HG03064 (cell line): Measurements from ENCODE around the gene HORMAD2.

Experiments
- ATAC-seq: cut with Tn5 transposase; IDR thresholded peaks from one replicate; pipeline ENCODE4 v1.9.1; 2021; ENCODE audit warnings: low read depth; ENCODE audit not compliant: unreplicated experiment

The HORMAD2 gene

DNA sequence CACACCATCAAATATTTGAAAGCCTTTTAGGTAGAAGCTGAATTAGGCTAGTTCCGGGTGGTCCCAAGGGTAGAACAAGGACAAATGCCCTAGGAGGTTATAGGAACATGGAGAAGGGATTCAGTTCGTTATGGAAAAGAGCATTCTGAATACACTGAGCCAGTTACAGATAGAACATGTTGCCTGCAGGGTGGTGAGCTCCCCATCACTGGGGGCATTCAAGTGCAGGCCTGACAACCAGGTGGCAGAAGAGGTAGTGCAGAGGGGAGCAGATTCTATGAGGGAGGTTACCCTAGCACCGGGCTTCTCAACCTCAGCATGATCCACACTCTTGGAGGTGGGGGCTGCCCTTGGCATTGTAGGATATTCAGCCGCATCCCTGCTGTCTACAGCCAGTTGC is 142.1 kb downstream of the HORMAD2 start:
- ATAC-seq: no peak

GRCh38 chr22:30223303-30223702 is 143.0 kb downstream of the HORMAD2 start:
- no peak for ATAC-seq

GRCh38 chr22:30224161-30224857 is 144.0 kb downstream of the HORMAD2 start:
- no peak for ATAC-seq

GRCh38 chr22:30225220-30225927 is 145.1 kb downstream of the HORMAD2 start:
- no peak for ATAC-seq

DNA sequence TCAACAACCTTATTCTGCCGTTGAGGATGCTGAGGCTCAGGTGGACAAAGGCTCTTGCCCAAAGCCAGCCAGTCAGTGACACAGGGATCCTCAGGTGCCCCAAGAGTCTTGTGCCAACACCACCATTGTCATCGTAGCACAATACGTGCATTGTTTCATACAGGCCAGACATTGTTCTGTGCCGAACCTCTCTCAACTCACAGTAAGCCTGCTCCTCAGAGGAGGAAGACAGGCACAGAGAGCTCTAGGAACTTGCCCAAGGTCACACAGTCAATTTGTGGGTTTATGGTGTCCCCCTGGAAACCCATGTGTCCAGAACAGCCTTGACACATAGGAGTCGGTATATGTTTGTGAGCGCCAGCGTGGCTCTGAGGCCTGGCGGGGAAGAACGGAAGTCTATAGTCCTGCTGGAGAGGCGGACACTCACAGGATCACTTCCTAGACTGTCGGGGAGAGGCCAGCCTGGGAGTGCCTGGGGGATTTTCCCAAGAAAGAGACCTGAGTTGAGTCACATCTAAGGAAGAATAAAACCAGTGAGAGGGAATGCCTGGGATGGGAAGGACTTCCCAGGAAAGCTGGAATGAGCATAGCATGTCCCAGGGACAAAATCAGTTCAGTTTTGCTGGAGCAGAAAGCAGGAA is 146.0 kb downstream of the HORMAD2 start:
- ATAC-seq: no peak
